Measurements from ENCODE around the gene CDK19. TPM values are rescaled to one million over a fixed set of nuclear protein-coding genes. Genes with fewer than 3 reads are reported as not detected.
A peak's percentile ranks its signal among the peaks of the same experiment; 100 is the strongest.

CDK19 gene
- total and polyA plus RNA-seq, 2 experiments from 2014 or later, result 5.6 to 11.1 TPM

GRCh38 chr6:110655821-110656220 is 159.4 kb downstream of the CDK19 start:
- Histone ChIP-seq H3K27me3 (no peaks in the 10 kb centered on the region), H3K36me3 (no peaks in the 10 kb centered on the region), H3K9me3 (ENCODE audit: low read depth) (no peaks in the 10 kb centered on the region), H3K27ac (no peak overlapping the region), H3K4me3 (no peak overlapping the region), H3K4me1 (ENCODE audit: low read depth) (peaks cover 10% of the 10 kb centered on the region)
- DNase-seq (ENCODE audit: low read depth in 1 of 2, low spot score in 1 of 2), result no peak
- TF ChIP-seq CTCF (IDR thresholded peaks at IDR 0.05; ENCODE audit: low read depth, low read length), result no peak

- TF ChIP-seq CTCF (IDR thresholded peaks at IDR 0.05; ENCODE audit: low read depth, low read length), result no peak
- no peak for DNase-seq (ENCODE audit: low read depth in 1 of 2, low spot score in 1 of 2)
- Histone ChIP-seq H3K4me3 (no peak overlapping the region), H3K4me1 (ENCODE audit: low read depth) (peaks cover 24% of the 10 kb centered on the region), H3K27me3 (no peaks in the 10 kb centered on the region), H3K36me3 (no peaks in the 10 kb centered on the region), H3K27ac (no peak overlapping the region), H3K9me3 (ENCODE audit: low read depth) (no peaks in the 10 kb centered on the region)
These were observed 161.0 kb downstream of the CDK19 start for GRCh38 chr6:110654096-110654820.

- TF ChIP-seq CTCF (IDR thresholded peaks at IDR 0.05; ENCODE audit: low read depth, low read length), result no peak
- peaks cover 22% of the 10 kb centered on the region for H3K4me1 ChIP-seq (ENCODE audit: low read depth)
- no peaks in the 10 kb centered on the region for H3K36me3 ChIP-seq
- no peaks in the 10 kb centered on the region for H3K27me3 ChIP-seq
- H3K27ac ChIP-seq, result no peak overlapping the region
- H3K9me3 ChIP-seq (ENCODE audit: low read depth), result no peaks in the 10 kb centered on the region
- H3K4me3 ChIP-seq, result no peak overlapping the region
- DNase-seq (ENCODE audit: low read depth in 1 of 2, low spot score in 1 of 2), result no peak
These were observed 161.9 kb downstream of the CDK19 start for GRCh38 chr6:110653381-110653780.

- H3K4me3 ChIP-seq, result no peak overlapping the region
- H3K9me3 ChIP-seq (ENCODE audit: low read depth), result no peaks in the 10 kb centered on the region
- H3K27ac ChIP-seq, result no peak overlapping the region
- H3K4me1 ChIP-seq (ENCODE audit: low read depth), result peaks cover 18% of the 10 kb centered on the region
- peak in 1 of 2 donors; percentile 25 for DNase-seq (ENCODE audit: low read depth in 1 of 2, low spot score in 1 of 2)
- TF ChIP-seq CTCF (IDR thresholded peaks at IDR 0.05; ENCODE audit: low read depth, low read length), result no peak
- H3K27me3 ChIP-seq, result no peaks in the 10 kb centered on the region
- no peaks in the 10 kb centered on the region for H3K36me3 ChIP-seq
These were observed 162.7 kb downstream of the CDK19 start for GRCh38 chr6:110652520-110652919.

- TF ChIP-seq CTCF (IDR thresholded peaks at IDR 0.05; ENCODE audit: low read depth, low read length), result no peak
- peaks cover 18% of the 10 kb centered on the region for H3K4me1 ChIP-seq (ENCODE audit: low read depth)
- H3K9me3 ChIP-seq (ENCODE audit: low read depth), result no peaks in the 10 kb centered on the region
- peaks cover 3% of the 10 kb centered on the region for H3K36me3 ChIP-seq
- peak in 1 of 2 donors; percentile 32 for DNase-seq (ENCODE audit: low read depth in 1 of 2, low spot score in 1 of 2)
- no peak overlapping the region for H3K4me3 ChIP-seq
- H3K27ac ChIP-seq, result peak overlapping the region; percentile 68
- H3K27me3 ChIP-seq, result no peaks in the 10 kb centered on the region
These were observed 164.5 kb downstream of the CDK19 start for GRCh38 chr6:110650755-110651154.

All from cardiac muscle cell (in vitro differentiated cells and primary cell).